Measurements from ENCODE around the gene AMPD3.
"Not testable (repeated sequence)": the region's sequence is repeated elsewhere in the genome, so short reads cannot be mapped to it uniquely, and the experiment has no call there.

Gene AMPD3

GRCh38 chr11:10454878-10455631, at the start of gene AMPD3:
TSS of gene AMPD3 (plus strand) at chr11:10455264. CDS start at chr11:10461520, 6,256 bp downstream.
- DNase-seq: peak; percentile 59

GRCh38 chr11:10405865-10406592, 49.0 kb upstream of the AMPD3 start:
- DNase-seq: peak; percentile 88

- peak; percentile 66 for DNase-seq
These were observed 48.0 kb upstream of the AMPD3 start for GRCh38 chr11:10407055-10407454.

GRCh38 chr11:10407749-10408685, 47.0 kb upstream of the AMPD3 start:
- no peak for DNase-seq

- no peak for DNase-seq
These were observed 45.8 kb upstream of the AMPD3 start for GRCh38 chr11:10409207-10409661.

- DNase-seq: no peak
These were observed 44.8 kb upstream of the AMPD3 start for GRCh38 chr11:10410106-10410843.

- no peak for DNase-seq
These were observed 44.2 kb upstream of the AMPD3 start for GRCh38 chr11:10410844-10411200.

- no peak for DNase-seq
These were observed 42.8 kb upstream of the AMPD3 start for GRCh38 chr11:10412266-10412665.

GRCh38 chr11:10413268-10413667, 41.8 kb upstream of the AMPD3 start:
- peak; percentile 20 for DNase-seq

GRCh38 chr11:10414181-10414580, 40.9 kb upstream of the AMPD3 start:
- no peak for DNase-seq

GRCh38 chr11:10414659-10415058, 40.4 kb upstream of the AMPD3 start:
- DNase-seq: peak; percentile 26

- no peak for DNase-seq
These were observed 39.2 kb upstream of the AMPD3 start for GRCh38 chr11:10415817-10416392.

- peak; percentile 45 for DNase-seq
These were observed 36.7 kb upstream of the AMPD3 start for GRCh38 chr11:10418259-10418949.

- DNase-seq: no peak
These were observed 36.1 kb upstream of the AMPD3 start for GRCh38 chr11:10418950-10419310.

GRCh38 chr11:10426475-10426874, 28.6 kb upstream of the AMPD3 start:
- peak; percentile 25 for DNase-seq

- DNase-seq: no peak
These were observed 26.6 kb upstream of the AMPD3 start for GRCh38 chr11:10428453-10428852.

- DNase-seq: no peak
These were observed 25.5 kb upstream of the AMPD3 start for GRCh38 chr11:10429526-10429925.

- DNase-seq: no peak
These were observed 22.6 kb upstream of the AMPD3 start for GRCh38 chr11:10432493-10432892.

GRCh38 chr11:10432971-10433370, 22.1 kb upstream of the AMPD3 start:
- no peak for DNase-seq

GRCh38 chr11:10436224-10436623, 18.8 kb upstream of the AMPD3 start:
- DNase-seq: no peak

GRCh38 chr11:10436683-10437082, 18.4 kb upstream of the AMPD3 start:
- not testable (repeated sequence) for DNase-seq

All from fibroblast of skin of right quadriceps (primary cell).